Astrocyte (in vitro differentiated cells and primary cell): Measurements from ENCODE around the gene P2RY13. TPM values are rescaled to one million over a fixed set of nuclear protein-coding genes. Genes with fewer than 3 reads are reported as not detected.

Experiments used
- DNase-seq: peaks from one replicate; pipeline ENCODE4 v3.0.0-alpha.2; 2010; ENCODE audit warnings: low read depth
- FAIRE-seq: peaks from 2 replicates; lab custom pipeline; 2011; peaks lifted over from hg19 to GRCh38; lab: Jason Lieb, UNC
- H2AFZ ChIP-seq: 2 replicates; pipeline ENCODE4 v1.6.0; 2012; ENCODE audit warnings: low read depth, low read length, inconsistent platforms
- H3K27ac ChIP-seq: 2 replicates; pipeline ENCODE4 v1.5.1; 2011; ENCODE audit warnings: low read depth, low read length, inconsistent platforms
- H3K27me3 ChIP-seq: 2 replicates; pipeline ENCODE4 v1.6.0; 2011; ENCODE audit warnings: low read length, inconsistent platforms; ENCODE audit not compliant: insufficient read depth
- H3K36me3 ChIP-seq: 2 replicates; pipeline ENCODE4 v1.5.1; 2011; ENCODE audit warnings: low read length, inconsistent platforms; ENCODE audit not compliant: insufficient read depth
- H3K4me1 ChIP-seq: 2 replicates; pipeline ENCODE4 v1.5.1; 2011; ENCODE audit warnings: low read length, inconsistent platforms; ENCODE audit not compliant: insufficient read depth
- H3K4me2 ChIP-seq: 2 replicates; pipeline ENCODE4 v1.6.0; 2012; ENCODE audit warnings: low read length, inconsistent platforms
- H3K4me3 ChIP-seq: 2 replicates; pipeline ENCODE4 v1.5.1; 2011; ENCODE audit warnings: low read depth, mild to moderate bottlenecking, low read length, inconsistent platforms; ENCODE audit not compliant: insufficient read depth
- H3K79me2 ChIP-seq: 2 replicates; pipeline ENCODE4 v1.6.0; 2012; ENCODE audit warnings: mild to moderate bottlenecking, low read length, inconsistent platforms; ENCODE audit not compliant: insufficient read depth
- H3K9ac ChIP-seq: 2 replicates; pipeline ENCODE4 v1.6.0; 2012; ENCODE audit warnings: mild to moderate bottlenecking, low read length, inconsistent platforms
- H3K9me3 ChIP-seq: 2 replicates; pipeline ENCODE4 v1.5.1; 2012; ENCODE audit warnings: low read depth, mild to moderate bottlenecking, low read length, inconsistent platforms; ENCODE audit not compliant: insufficient read depth
- H4K20me1 ChIP-seq: 2 replicates; pipeline ENCODE4 v1.6.0; 2012; ENCODE audit warnings: low read length, inconsistent platforms; ENCODE audit not compliant: insufficient read depth
- H3K27ac Mint-ChIP-seq: one replicate; pipeline ENCODE4 v1.8.0; 2021; ENCODE audit warnings: mild to moderate bottlenecking, mixed read lengths; ENCODE audit not compliant: unreplicated experiment
- H3K27me3 Mint-ChIP-seq: one replicate; pipeline ENCODE4 v1.8.0; 2021; ENCODE audit warnings: low read depth, mixed read lengths; ENCODE audit not compliant: unreplicated experiment
- H3K36me3 Mint-ChIP-seq: one replicate; pipeline ENCODE4 v1.8.0; 2021; ENCODE audit warnings: low read depth, mixed read lengths; ENCODE audit not compliant: unreplicated experiment
- H3K4me1 Mint-ChIP-seq: one replicate; pipeline ENCODE4 v1.8.0; 2021; ENCODE audit warnings: low read depth, mixed read lengths; ENCODE audit not compliant: unreplicated experiment
- H3K4me3 Mint-ChIP-seq: one replicate; pipeline ENCODE4 v1.8.0; 2021; ENCODE audit warnings: mild to moderate bottlenecking, moderate library complexity, mixed read lengths; ENCODE audit not compliant: unreplicated experiment
- H3K9me3 Mint-ChIP-seq: one replicate; pipeline ENCODE4 v1.8.0; 2021; ENCODE audit warnings: mild to moderate bottlenecking, mixed read lengths; ENCODE audit not compliant: unreplicated experiment
- EZH2 ChIP-seq: IDR thresholded peaks from 2 replicates; pipeline ENCODE4 v1.6.1; 2012; ENCODE audit warnings: mild to moderate bottlenecking, low read length, inconsistent platforms; ENCODE audit not compliant: insufficient read depth
- total RNA-seq: library from RNA; stranded (reverse); gene quantifications from 2 replicates; pipeline ENCODE4 v1.2.1, GENCODE V29; 2021
- TF ChIP-seq, protein P1 (sequence below): IDR thresholded peaks from 2 replicates; pipeline ENCODE4 v1.5.1; 2011; ENCODE audit warnings: low read depth, mild to moderate bottlenecking, inconsistent platforms, low read length, moderate library complexity; ENCODE audit not compliant: insufficient read depth

P2RY13 gene
- total RNA-seq, 1 donor from 2014 or later: not detected

DNA sequence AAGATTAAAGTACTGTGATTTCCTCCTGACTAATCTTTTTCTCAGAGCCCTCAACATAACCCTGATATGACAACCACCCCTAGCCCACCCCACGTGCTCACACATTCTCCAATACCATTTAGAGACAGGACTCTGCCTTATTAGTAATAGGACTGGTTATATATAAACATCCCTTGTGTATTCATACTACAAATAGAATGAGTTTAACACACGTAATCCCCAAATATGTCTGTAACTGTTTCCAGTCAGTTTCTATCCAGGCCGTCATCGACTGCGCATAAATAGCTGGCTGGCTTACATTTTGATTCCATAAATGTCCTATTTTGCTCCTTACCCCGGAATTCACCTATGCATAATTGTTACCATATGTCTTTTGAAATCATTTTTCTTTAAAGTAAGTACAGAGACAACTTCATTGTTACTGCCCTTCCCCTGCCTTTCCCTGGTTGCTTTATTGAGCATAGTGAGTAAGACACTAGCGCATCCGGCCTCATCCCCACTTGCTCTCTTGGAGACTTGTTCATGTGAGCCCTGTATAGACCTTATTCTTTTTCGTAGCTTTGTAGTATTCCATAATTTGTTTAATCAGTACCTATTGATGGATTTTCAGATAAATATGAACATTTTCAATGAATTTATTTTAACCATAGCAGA, 47.6 kb downstream of the P2RY13 start:
- Histone ChIP-seq H3K9ac (peak overlapping the region; percentile 53), H3K9me3 (no peaks in the 10 kb centered on the region), H3K27me3 (no peaks in the 10 kb centered on the region), H3K4me2 (peak overlapping the region; percentile 25), H3K4me1 (peaks cover 12% of the 10 kb centered on the region), H3K4me3 (no peak overlapping the region), H3K36me3 (no peaks in the 10 kb centered on the region), H2AFZ (no peak overlapping the region), H3K27ac (peak overlapping the region; percentile 73), H3K79me2 (no peaks in the 10 kb centered on the region), H4K20me1 (no peaks in the 10 kb centered on the region)
- H3K27ac Mint-ChIP-seq: no peak overlapping the region
- no peak overlapping the region for H3K4me3 Mint-ChIP-seq
- H3K9me3 Mint-ChIP-seq: no peaks in the 10 kb centered on the region
- DNase-seq: peak; percentile 35
- H3K36me3 Mint-ChIP-seq: no peaks in the 10 kb centered on the region
- no peak for TF ChIP-seq EZH2
- TF ChIP-seq, protein P1, sequence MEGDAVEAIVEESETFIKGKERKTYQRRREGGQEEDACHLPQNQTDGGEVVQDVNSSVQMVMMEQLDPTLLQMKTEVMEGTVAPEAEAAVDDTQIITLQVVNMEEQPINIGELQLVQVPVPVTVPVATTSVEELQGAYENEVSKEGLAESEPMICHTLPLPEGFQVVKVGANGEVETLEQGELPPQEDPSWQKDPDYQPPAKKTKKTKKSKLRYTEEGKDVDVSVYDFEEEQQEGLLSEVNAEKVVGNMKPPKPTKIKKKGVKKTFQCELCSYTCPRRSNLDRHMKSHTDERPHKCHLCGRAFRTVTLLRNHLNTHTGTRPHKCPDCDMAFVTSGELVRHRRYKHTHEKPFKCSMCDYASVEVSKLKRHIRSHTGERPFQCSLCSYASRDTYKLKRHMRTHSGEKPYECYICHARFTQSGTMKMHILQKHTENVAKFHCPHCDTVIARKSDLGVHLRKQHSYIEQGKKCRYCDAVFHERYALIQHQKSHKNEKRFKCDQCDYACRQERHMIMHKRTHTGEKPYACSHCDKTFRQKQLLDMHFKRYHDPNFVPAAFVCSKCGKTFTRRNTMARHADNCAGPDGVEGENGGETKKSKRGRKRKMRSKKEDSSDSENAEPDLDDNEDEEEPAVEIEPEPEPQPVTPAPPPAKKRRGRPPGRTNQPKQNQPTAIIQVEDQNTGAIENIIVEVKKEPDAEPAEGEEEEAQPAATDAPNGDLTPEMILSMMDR: no peak
- H3K27me3 Mint-ChIP-seq: no peaks in the 10 kb centered on the region
- H3K4me1 Mint-ChIP-seq: peaks cover 11% of the 10 kb centered on the region
- FAIRE-seq: no peak

DNA sequence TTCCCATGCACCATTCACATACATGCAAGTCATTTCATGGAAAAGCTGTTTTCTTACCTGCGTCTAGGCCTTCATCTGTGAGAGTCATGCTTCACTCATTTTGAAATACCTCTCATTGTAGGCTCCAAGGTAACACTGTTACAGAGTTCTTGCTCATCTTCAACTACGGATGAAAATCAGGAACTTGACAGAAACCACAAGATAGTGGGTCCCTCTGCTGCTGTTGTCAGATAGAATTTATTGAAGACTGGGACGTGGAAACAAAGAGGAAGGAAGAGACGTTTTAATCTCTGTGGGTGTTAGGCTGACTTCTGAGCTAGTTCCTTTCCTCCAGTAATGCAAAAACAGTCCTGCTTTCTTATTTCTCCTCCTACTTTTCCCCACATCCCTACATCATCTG, 51.1 kb downstream of the P2RY13 start, which contains the start of gene P2RY14:
Gene P2RY14, minus strand, starts transcription at position 313 of the 400 bp plus-strand sequence. CDS start 64,226 bp downstream, outside the sequence.
- Mint-ChIP-seq H3K4me1 (peaks cover 2% of the 10 kb centered on the region), H3K9me3 (no peaks in the 10 kb centered on the region), H3K36me3 (no peaks in the 10 kb centered on the region), H3K4me3 (no peak within 1 kb of the TSS), H3K27me3 (no peaks in the 10 kb centered on the region), H3K27ac (no peak within 1 kb of the TSS)
- H2AFZ ChIP-seq: no peak within 1 kb of the TSS
- H3K27me3 ChIP-seq: no peaks in the 10 kb centered on the region
- H3K36me3 ChIP-seq: no peaks in the 10 kb centered on the region
- H4K20me1 ChIP-seq: no peaks in the 10 kb centered on the region
- no peaks in the 10 kb centered on the region for H3K4me1 ChIP-seq
- FAIRE-seq (no peak), DNase-seq (no peak)
- no peak within 1 kb of the TSS for H3K9ac ChIP-seq
- no peaks in the 10 kb centered on the region for H3K9me3 ChIP-seq
- no peaks in the 10 kb centered on the region for H3K79me2 ChIP-seq
- H3K4me2 ChIP-seq: no peak within 1 kb of the TSS
- no peak within 1 kb of the TSS for H3K27ac ChIP-seq
- TF ChIP-seq, protein P1: no peak
- no peak for TF ChIP-seq EZH2
- H3K4me3 ChIP-seq: no peak within 1 kb of the TSS

DNA sequence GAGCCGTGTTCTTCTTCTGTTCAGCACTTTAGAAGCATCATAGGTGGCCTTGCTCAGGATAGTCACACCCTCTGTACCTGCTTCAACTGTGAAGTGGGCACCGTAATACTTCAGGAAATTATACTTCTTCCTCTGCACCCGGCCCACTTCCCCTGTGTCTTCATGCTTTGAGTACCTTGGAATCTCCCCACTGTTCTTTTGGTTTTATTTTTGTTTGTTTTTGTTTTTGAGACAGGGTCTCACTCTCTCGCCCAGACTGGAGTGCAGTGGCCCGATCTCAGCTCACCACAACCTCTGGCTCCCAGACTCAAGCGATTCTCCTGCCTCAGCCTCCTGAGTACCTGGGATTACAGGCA, 52.7 kb downstream of the P2RY13 start:
- Mint-ChIP-seq H3K27me3 (no peaks in the 10 kb centered on the region), H3K27ac (no peak overlapping the region), H3K4me1 (peaks cover 2% of the 10 kb centered on the region), H3K36me3 (no peaks in the 10 kb centered on the region), H3K9me3 (no peaks in the 10 kb centered on the region), H3K4me3 (no peak overlapping the region)
- Histone ChIP-seq H3K27ac (no peak overlapping the region), H3K79me2 (no peaks in the 10 kb centered on the region), H3K9me3 (no peaks in the 10 kb centered on the region), H3K4me3 (no peak overlapping the region), H3K36me3 (no peaks in the 10 kb centered on the region), H2AFZ (no peak overlapping the region), H3K27me3 (no peaks in the 10 kb centered on the region), H3K9ac (no peak overlapping the region), H3K4me2 (no peak overlapping the region), H4K20me1 (no peaks in the 10 kb centered on the region), H3K4me1 (no peaks in the 10 kb centered on the region)
- no peak for DNase-seq
- FAIRE-seq: no peak
- no peak for TF ChIP-seq EZH2
- TF ChIP-seq, protein P1: no peak
